SU-DHL-6 (cell line): ENCODE measurements around the gene EPB41L2.

ENCODE experiments used
- CTCF ChIP-seq: fragments of 200-600 bp; sonication (generic); IDR thresholded peaks from one replicate; pipeline ENCODE4 v1.5.1; 2017; ENCODE audit warnings: antibody characterized with exemption, mild to moderate bottlenecking, low read length, moderate library complexity; ENCODE audit not compliant: insufficient read depth, poor library complexity, severe bottlenecking
- EZH2phosphoT487 ChIP-seq: fragments of 200-600 bp; sonication (generic), shearing (Covaris generic); conservative IDR thresholded peaks from 2 replicates; pipeline ENCODE4 v1.6.1; 2018; ENCODE audit warnings: mild to moderate bottlenecking, antibody characterized with exemption, low read length, moderate library complexity, mixed read lengths

DNA sequence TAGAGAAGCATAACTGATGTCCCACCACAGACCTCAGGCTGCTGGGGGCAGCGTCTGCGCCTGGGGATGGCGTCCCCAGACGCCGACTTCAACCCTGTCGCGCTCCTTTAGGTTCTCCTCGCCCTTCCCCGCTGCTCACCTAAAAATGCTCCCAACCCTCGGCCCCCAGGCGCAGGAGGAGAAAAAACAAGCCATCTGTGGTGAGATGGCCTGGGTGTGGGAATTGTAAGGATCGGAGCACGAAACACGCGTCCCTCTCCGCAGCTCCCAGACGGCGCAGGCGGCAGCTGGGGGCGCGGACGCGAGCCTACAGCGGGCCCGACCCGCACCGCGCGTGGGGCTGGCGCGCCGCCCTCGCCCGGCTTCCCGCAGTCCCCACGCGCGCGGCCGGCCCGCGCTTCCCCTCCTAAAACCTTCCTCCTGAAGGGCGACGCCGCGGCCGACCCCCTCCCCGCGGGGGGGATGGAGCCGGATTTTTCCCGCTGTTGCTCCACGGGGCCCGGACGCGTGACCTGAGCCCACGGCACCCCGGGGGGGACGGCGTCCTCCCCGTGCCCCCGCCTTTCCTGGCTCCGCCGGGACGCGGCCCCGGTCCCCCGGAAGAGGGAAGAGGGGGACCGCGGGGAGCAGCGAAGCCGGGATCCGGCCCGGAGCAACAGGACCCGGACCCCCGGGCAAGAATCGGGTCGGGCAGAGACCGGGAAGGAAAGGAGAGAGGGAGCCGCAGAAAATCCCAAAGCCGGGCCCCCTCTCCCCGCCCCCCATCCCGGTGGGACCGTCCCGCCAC, 611 bp downstream of the EPB41L2 start:
- TF ChIP-seq CTCF: no peak
- 0 out of 2 replicates have a peak, but pooled peaks have one; percentile 27 for TF ChIP-seq EZH2phosphoT487
